Neural cell (in vitro differentiated cells): ENCODE results near the gene FAM9A. TPM values are rescaled to one million over a fixed set of nuclear protein-coding genes. Genes with fewer than 3 reads are reported as not detected.

Experiments
- H2AFZ ChIP-seq: fragments of 200-600, 300-800 bp; sonication (generic), shearing (Covaris generic); 2 replicates; pipeline ENCODE4 v1.6.0; 2014; ENCODE audit warnings: low read depth, mild to moderate bottlenecking, antibody characterized with exemption, low read length, moderate library complexity
- H3F3A ChIP-seq: fragments of 200-600 bp; shearing (Covaris generic); 2 replicates; pipeline ENCODE4 v1.6.1; 2016; ENCODE audit warnings: mild to moderate bottlenecking, moderate library complexity, mixed read lengths, antibody characterized with exemption, low read length; ENCODE audit not compliant: insufficient read depth, poor library complexity, severe bottlenecking
- H3K27ac ChIP-seq: fragments of 200-600, 300-800 bp; sonication (generic), shearing (Covaris generic); 2 replicates; pipeline ENCODE4 v1.5.1; 2014; ENCODE audit warnings: mild to moderate bottlenecking, low read length, moderate library complexity
- H3K27me3 ChIP-seq: fragments of 300-800, 200-600 bp; sonication (generic), shearing (Covaris generic); 2 replicates; pipeline ENCODE4 v1.6.0; 2014; ENCODE audit warnings: mild to moderate bottlenecking, low read depth, low read length, moderate library complexity; ENCODE audit not compliant: insufficient read depth
- H3K36me3 ChIP-seq: fragments of 300-800, 200-600 bp; sonication (generic), shearing (Covaris generic); 2 replicates; pipeline ENCODE4 v1.5.1; 2014; ENCODE audit warnings: mild to moderate bottlenecking, antibody characterized with exemption, low read length, moderate library complexity; ENCODE audit not compliant: insufficient read depth
- H3K4me2 ChIP-seq: fragments of 300-800, 200-600 bp; sonication (generic), shearing (Covaris generic); 2 replicates; pipeline ENCODE4 v1.6.0; 2014; ENCODE audit warnings: mild to moderate bottlenecking, low read length
- H3K4me3 ChIP-seq: fragments of 300-800, 200-600 bp; sonication (generic), shearing (Covaris generic); 2 replicates; pipeline ENCODE4 v1.5.1; 2014; ENCODE audit warnings: mild to moderate bottlenecking, low read length, moderate library complexity
- H3K79me2 ChIP-seq: fragments of 200-600 bp; shearing (Covaris generic); replicated peaks from 2 replicates; pipeline ENCODE4 v1.6.0; 2014; ENCODE audit warnings: mild to moderate bottlenecking, low read length, moderate library complexity; ENCODE audit not compliant: insufficient read depth
- H3K9ac ChIP-seq: fragments of 300-800, 200-600 bp; sonication (generic), shearing (Covaris generic); 2 replicates; pipeline ENCODE4 v1.6.1; 2016; ENCODE audit warnings: mild to moderate bottlenecking, low read length, mixed read lengths
- H3K9me2 ChIP-seq: fragments of 200-600 bp; shearing (Covaris generic); 2 replicates; pipeline ENCODE4 v1.6.1; 2016; ENCODE audit warnings: mild to moderate bottlenecking, low read length, mixed read lengths; ENCODE audit not compliant: insufficient read depth
- H3K9me3 ChIP-seq: fragments of 200-600, 300-800 bp; sonication (generic), shearing (Covaris generic); 2 replicates; pipeline ENCODE4 v1.6.1; 2016; ENCODE audit warnings: mild to moderate bottlenecking, mixed run types, low read length, moderate library complexity, mixed read lengths
- H4K20me1 ChIP-seq: fragments of 200-600 bp; shearing (Covaris generic); 2 replicates; pipeline ENCODE4 v1.6.1; 2016; ENCODE audit warnings: mild to moderate bottlenecking, mixed run types; ENCODE audit not compliant: insufficient read depth
- EP300 ChIP-seq: fragments of 450-650 bp; conservative IDR thresholded peaks from 2 replicates; pipeline ENCODE4 v1.6.1; 2014; ENCODE audit warnings: antibody characterized with exemption, mild to moderate bottlenecking, moderate library complexity; ENCODE audit not compliant: poor library complexity, severe bottlenecking
- EZH2 ChIP-seq: fragments of 200-600, 300-800 bp; shearing (Covaris generic), sonication (generic); IDR thresholded peaks from 2 replicates; pipeline ENCODE4 v1.6.1; 2014; ENCODE audit warnings: antibody characterized with exemption, low read length, borderline replicate concordance, mild to moderate bottlenecking; ENCODE audit not compliant: insufficient read depth, poor library complexity, severe bottlenecking
- MXI1 ChIP-seq: fragments of 450-650 bp; conservative IDR thresholded peaks from 2 replicates; pipeline ENCODE4 v1.6.1; 2014; ENCODE audit warnings: antibody characterized with exemption, mild to moderate bottlenecking; ENCODE audit not compliant: poor library complexity, severe bottlenecking
- POLR2AphosphoS5 ChIP-seq: IDR thresholded peaks from 2 replicates; pipeline ENCODE4 v1.6.1; 2012
- RAD21 ChIP-seq: fragments of 450-650 bp; conservative IDR thresholded peaks from 2 replicates; pipeline ENCODE4 v1.6.1; 2014; ENCODE audit warnings: antibody characterized with exemption, mild to moderate bottlenecking, moderate library complexity
- SMC3 ChIP-seq: fragments of 450-650 bp; conservative IDR thresholded peaks from 2 replicates; pipeline ENCODE4 v1.6.1; 2014; ENCODE audit warnings: antibody characterized with exemption, mild to moderate bottlenecking, moderate library complexity; ENCODE audit not compliant: poor library complexity
- TAF1 ChIP-seq: IDR thresholded peaks from 2 replicates; pipeline ENCODE4 v1.6.1; 2012; ENCODE audit warnings: low read depth
- polyA plus RNA-seq: library from polyadenylated mRNA; depleted of rRNA; stranded (reverse); fragments of >200 nt; gene quantifications from 2 replicates; pipeline ENCODE4 v1.2.3, GENCODE V29; 2014
- TF ChIP-seq, protein P1 (sequence below): IDR thresholded peaks from 2 replicates; pipeline ENCODE4 v1.6.1; 2012; ENCODE audit warnings: borderline replicate concordance
- TF ChIP-seq, protein P2 (sequence below): fragments of 450-650 bp; IDR thresholded peaks from 2 replicates; pipeline ENCODE4 v1.5.1; 2014; ENCODE audit warnings: antibody characterized with exemption, mild to moderate bottlenecking, moderate library complexity; ENCODE audit not compliant: poor library complexity, severe bottlenecking

FAM9A gene
- polyA plus RNA-seq, 1 donor from 2014 or later = 0.67 TPM

DNA sequence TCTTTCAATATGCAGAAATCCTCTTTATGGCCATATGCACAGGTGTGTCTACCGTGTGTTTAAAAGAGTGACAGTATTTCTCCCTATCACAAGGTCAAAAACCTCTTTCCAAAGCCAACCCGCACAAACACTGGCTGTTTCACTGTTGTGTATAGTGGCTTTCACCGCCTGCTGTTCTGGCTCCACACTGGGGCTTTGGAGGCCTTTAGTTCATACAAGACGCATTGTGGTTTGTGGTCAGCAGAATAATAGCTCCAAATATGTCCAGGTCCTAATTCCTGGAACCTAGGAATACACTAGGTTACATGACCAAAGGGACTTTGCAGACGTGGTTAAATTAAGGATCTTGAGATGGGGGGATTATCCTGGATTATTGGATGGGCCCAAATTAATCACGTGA lies 40.7 kb upstream of the FAM9A start:
- H3K9me2 ChIP-seq = no peaks in the 10 kb centered on the region
- no peaks in the 10 kb centered on the region for H3K36me3 ChIP-seq
- H3K9ac ChIP-seq = no peak overlapping the region
- H3K27me3 ChIP-seq = no peaks in the 10 kb centered on the region
- H3K4me3 ChIP-seq = no peak overlapping the region
- H3F3A ChIP-seq = no peaks in the 10 kb centered on the region
- H2AFZ ChIP-seq = no peak overlapping the region
- no peaks in the 10 kb centered on the region for H4K20me1 ChIP-seq
- H3K27ac ChIP-seq = no peak overlapping the region
- no peak for TF ChIP-seq TAF1
- H3K4me2 ChIP-seq = no peak overlapping the region
- no peaks in the 10 kb centered on the region for H3K79me2 ChIP-seq
- H3K9me3 ChIP-seq = no peaks in the 10 kb centered on the region

DNA sequence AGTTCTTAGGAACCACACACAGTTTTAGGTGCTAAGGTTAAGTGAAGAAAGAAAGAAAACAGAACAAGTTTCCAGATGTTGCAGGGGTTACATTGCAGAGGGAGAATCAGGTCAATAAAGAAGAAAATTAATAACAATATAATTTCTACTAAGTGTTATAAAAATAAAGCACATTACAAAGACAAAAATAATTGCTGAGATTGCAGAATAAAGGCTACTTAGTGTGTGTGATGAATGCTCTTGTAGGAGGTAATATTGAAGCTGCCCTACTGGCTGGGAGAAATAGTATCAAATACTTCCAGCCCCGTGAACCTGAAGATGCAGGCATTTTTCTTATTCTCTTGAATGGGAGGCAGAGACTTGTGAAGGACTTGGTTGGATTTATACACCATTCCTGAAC lies 33.2 kb upstream of the FAM9A start:
- Histone ChIP-seq H3K27me3 (no peaks in the 10 kb centered on the region), H3K9me3 (no peaks in the 10 kb centered on the region), H2AFZ (no peak overlapping the region), H3K9me2 (no peaks in the 10 kb centered on the region), H3K27ac (no peak overlapping the region), H3F3A (no peaks in the 10 kb centered on the region), H3K4me3 (no peak overlapping the region), H4K20me1 (no peaks in the 10 kb centered on the region), H3K36me3 (no peaks in the 10 kb centered on the region), H3K4me2 (no peak overlapping the region), H3K9ac (no peak overlapping the region), H3K79me2 (no peaks in the 10 kb centered on the region)
- no peak for TF ChIP-seq EP300

DNA sequence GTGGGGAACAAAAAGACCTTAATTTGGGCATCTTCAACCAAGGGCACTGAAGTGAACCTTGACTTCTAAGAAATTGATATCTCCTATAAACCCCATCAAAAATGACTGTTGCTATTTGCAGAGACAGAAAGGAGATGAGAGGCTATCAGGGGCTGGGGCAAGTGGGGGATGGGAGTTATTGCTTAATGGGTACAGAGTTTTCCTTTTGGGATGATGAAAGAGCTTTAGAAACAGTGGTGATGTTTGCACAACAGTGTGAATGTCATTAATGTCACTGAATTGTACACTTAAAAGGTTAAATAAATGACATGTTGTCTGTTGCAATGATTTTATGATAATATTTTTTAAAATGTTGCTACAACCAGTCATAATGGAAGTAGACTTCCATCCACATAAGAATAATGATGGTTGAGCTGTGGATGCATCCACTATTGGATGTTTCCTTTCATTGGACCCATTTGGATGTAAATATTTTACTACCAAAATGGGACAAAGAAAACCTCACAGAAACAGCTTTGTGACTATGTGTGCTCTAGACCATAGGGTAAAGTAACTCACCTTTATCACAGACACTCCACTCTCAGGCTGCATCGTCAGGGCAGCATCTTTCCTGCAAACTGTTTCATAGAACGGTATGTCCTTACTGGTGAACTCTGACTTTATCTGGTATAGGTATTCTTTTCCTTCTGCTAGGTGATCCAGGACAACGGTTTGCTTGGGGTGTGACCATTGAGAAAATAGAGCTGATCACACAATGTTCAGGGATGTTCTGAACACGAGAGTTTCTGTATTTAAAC lies 31.6 kb upstream of the FAM9A start:
- Histone ChIP-seq H3K9me2 (no peaks in the 10 kb centered on the region), H3K27ac (peak overlapping the region; percentile 20), H3K4me3 (no peak overlapping the region), H3K36me3 (no peaks in the 10 kb centered on the region), H3K9me3 (no peaks in the 10 kb centered on the region), H3K79me2 (no peaks in the 10 kb centered on the region), H3F3A (no peaks in the 10 kb centered on the region), H2AFZ (no peak overlapping the region), H3K9ac (no peak overlapping the region), H4K20me1 (no peaks in the 10 kb centered on the region), H3K4me2 (no peak overlapping the region), H3K27me3 (no peaks in the 10 kb centered on the region)
- TF ChIP-seq MXI1 (no peak), SMC3 (no peak), EZH2 (no peak), TAF1 (no peak), EP300 (no peak), POLR2AphosphoS5 (no peak), RAD21 (no peak)
- TF ChIP-seq, protein P1, sequence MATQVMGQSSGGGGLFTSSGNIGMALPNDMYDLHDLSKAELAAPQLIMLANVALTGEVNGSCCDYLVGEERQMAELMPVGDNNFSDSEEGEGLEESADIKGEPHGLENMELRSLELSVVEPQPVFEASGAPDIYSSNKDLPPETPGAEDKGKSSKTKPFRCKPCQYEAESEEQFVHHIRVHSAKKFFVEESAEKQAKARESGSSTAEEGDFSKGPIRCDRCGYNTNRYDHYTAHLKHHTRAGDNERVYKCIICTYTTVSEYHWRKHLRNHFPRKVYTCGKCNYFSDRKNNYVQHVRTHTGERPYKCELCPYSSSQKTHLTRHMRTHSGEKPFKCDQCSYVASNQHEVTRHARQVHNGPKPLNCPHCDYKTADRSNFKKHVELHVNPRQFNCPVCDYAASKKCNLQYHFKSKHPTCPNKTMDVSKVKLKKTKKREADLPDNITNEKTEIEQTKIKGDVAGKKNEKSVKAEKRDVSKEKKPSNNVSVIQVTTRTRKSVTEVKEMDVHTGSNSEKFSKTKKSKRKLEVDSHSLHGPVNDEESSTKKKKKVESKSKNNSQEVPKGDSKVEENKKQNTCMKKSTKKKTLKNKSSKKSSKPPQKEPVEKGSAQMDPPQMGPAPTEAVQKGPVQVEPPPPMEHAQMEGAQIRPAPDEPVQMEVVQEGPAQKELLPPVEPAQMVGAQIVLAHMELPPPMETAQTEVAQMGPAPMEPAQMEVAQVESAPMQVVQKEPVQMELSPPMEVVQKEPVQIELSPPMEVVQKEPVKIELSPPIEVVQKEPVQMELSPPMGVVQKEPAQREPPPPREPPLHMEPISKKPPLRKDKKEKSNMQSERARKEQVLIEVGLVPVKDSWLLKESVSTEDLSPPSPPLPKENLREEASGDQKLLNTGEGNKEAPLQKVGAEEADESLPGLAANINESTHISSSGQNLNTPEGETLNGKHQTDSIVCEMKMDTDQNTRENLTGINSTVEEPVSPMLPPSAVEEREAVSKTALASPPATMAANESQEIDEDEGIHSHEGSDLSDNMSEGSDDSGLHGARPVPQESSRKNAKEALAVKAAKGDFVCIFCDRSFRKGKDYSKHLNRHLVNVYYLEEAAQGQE = no peak
- TF ChIP-seq, protein P2, sequence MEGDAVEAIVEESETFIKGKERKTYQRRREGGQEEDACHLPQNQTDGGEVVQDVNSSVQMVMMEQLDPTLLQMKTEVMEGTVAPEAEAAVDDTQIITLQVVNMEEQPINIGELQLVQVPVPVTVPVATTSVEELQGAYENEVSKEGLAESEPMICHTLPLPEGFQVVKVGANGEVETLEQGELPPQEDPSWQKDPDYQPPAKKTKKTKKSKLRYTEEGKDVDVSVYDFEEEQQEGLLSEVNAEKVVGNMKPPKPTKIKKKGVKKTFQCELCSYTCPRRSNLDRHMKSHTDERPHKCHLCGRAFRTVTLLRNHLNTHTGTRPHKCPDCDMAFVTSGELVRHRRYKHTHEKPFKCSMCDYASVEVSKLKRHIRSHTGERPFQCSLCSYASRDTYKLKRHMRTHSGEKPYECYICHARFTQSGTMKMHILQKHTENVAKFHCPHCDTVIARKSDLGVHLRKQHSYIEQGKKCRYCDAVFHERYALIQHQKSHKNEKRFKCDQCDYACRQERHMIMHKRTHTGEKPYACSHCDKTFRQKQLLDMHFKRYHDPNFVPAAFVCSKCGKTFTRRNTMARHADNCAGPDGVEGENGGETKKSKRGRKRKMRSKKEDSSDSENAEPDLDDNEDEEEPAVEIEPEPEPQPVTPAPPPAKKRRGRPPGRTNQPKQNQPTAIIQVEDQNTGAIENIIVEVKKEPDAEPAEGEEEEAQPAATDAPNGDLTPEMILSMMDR = no peak
